ENCODE data around the gene CREM.

CREM gene

GRCh38 chr10:35135861-35136260 lies 9.2 kb downstream of the CREM start:
- FAIRE-seq = no peak
- no peak for TF ChIP-seq CTCF (IDR thresholded peaks at IDR 0.05; ENCODE audit: insufficient read depth, missing control alignments)
- no peak for DNase-seq (ENCODE audit: insufficient read length, low spot score)

- no peak for TF ChIP-seq CTCF (IDR thresholded peaks at IDR 0.05; ENCODE audit: insufficient read depth, missing control alignments)
- no peak for DNase-seq (ENCODE audit: insufficient read length, low spot score)
- no peak for FAIRE-seq
Measured at GRCh38 chr10:35136263-35136815, 9.7 kb downstream of the CREM start.

GRCh38 chr10:35140126-35140525 lies 13.5 kb downstream of the CREM start:
- FAIRE-seq = no peak
- DNase-seq (ENCODE audit: insufficient read length, low spot score) = no peak
- no peak for TF ChIP-seq CTCF (IDR thresholded peaks at IDR 0.05; ENCODE audit: insufficient read depth, missing control alignments)

- DNase-seq (ENCODE audit: insufficient read length, low spot score) (no peak), FAIRE-seq (no peak)
- no peak for TF ChIP-seq CTCF (IDR thresholded peaks at IDR 0.05; ENCODE audit: insufficient read depth, missing control alignments)
Measured at GRCh38 chr10:35140727-35141126, 14.1 kb downstream of the CREM start.

GRCh38 chr10:35150308-35150707 lies 23.7 kb downstream of the CREM start:
- TF ChIP-seq CTCF (IDR thresholded peaks at IDR 0.05; ENCODE audit: insufficient read depth, missing control alignments) = no peak
- no peak for FAIRE-seq
- DNase-seq (ENCODE audit: insufficient read length, low spot score) = no peak

GRCh38 chr10:35152992-35153391 lies 26.3 kb downstream of the CREM start:
- DNase-seq (ENCODE audit: insufficient read length, low spot score) = no peak
- no peak for TF ChIP-seq CTCF (IDR thresholded peaks at IDR 0.05; ENCODE audit: insufficient read depth, missing control alignments)
- no peak for FAIRE-seq

- FAIRE-seq (no peak), DNase-seq (ENCODE audit: insufficient read length, low spot score) (no peak)
- TF ChIP-seq CTCF (IDR thresholded peaks at IDR 0.05; ENCODE audit: insufficient read depth, missing control alignments) = no peak
Measured at GRCh38 chr10:35153716-35154115, 27.1 kb downstream of the CREM start.

Measured in D721Med (cell line).